Suprapubic skin (tissue), 4 donors: Measurements from ENCODE around the gene MUSTN1. TPM values are rescaled to one million over a fixed set of nuclear protein-coding genes. Genes with fewer than 3 reads are reported as not detected.

Source experiments
- DNase-seq, 2 donors: peaks; one replicate each; pipeline ENCODE4 v3.0.0-alpha.2; 2019; ENCODE audit warnings: low spot score in 2 of 2
- H3K27ac ChIP-seq: fragments of 200-600 bp; sonication (generic); one replicate; pipeline ENCODE4 v1.5.1; 2019
- H3K27me3 ChIP-seq: fragments of 200-600 bp; sonication (generic); one replicate; pipeline ENCODE4 v1.5.1; 2019
- H3K36me3 ChIP-seq: fragments of 200-600 bp; sonication (generic); one replicate; pipeline ENCODE4 v1.5.1; 2019
- H3K4me1 ChIP-seq: fragments of 200-600 bp; sonication (generic); one replicate; pipeline ENCODE4 v1.5.1; 2019
- H3K4me3 ChIP-seq: fragments of 200-600 bp; sonication (generic); one replicate; pipeline ENCODE4 v1.5.1; 2019; ENCODE audit warnings: mild to moderate bottlenecking
- H3K9me3 ChIP-seq: fragments of 200-600 bp; sonication (generic); one replicate; pipeline ENCODE4 v1.5.1; 2019
- EP300 ChIP-seq: sonication (generic); formaldehyde crosslinking; IDR thresholded peaks from one replicate; pipeline ENCODE4 v1.6.1; 2017; ENCODE audit warnings: antibody characterized with exemption
- POLR2A ChIP-seq, 2 donors: fragments of 450-650 bp; IDR thresholded peaks; one replicate each; pipeline ENCODE4 v1.6.1; 2017; ENCODE audit warnings: antibody characterized with exemption in 2 of 2, mild to moderate bottlenecking in 2 of 2, moderate library complexity in 2 of 2
- POLR2AphosphoS5 ChIP-seq, 3 donors: sonication (generic); formaldehyde crosslinking; IDR thresholded peaks; one replicate each; pipeline ENCODE4 v1.6.1; 2017; ENCODE audit warnings: antibody characterized with exemption in 3 of 3
- WGBS: methylation state at CpG from one replicate; pipeline ENCODE4 v1.1.5; 2018; 5-methylcytosine and 5-hydroxymethylcytosine counted together
- total RNA-seq, 4 donors: library from RNA; depleted of rRNA; stranded (reverse); fragments of >200 nt; gene quantifications; one replicate each; pipeline ENCODE4 v1.1.0, GENCODE V29; 2016
- TF ChIP-seq, protein P1 (sequence below), 2 donors: fragments of 200-600 bp in 1 of 2; fragments of 450-650 bp in 1 of 2; sonication (generic) in 1 of 2; IDR thresholded peaks; one replicate each; pipeline ENCODE4 v1.5.1; 2016 to 2019; ENCODE audit warnings: antibody characterized with exemption in 2 of 2, mild to moderate bottlenecking in 1 of 2, moderate library complexity in 1 of 2

MUSTN1 gene
- total RNA-seq, 4 donors from 2014 or later: 1.6 to 14.5 (median 8.3) TPM

DNA sequence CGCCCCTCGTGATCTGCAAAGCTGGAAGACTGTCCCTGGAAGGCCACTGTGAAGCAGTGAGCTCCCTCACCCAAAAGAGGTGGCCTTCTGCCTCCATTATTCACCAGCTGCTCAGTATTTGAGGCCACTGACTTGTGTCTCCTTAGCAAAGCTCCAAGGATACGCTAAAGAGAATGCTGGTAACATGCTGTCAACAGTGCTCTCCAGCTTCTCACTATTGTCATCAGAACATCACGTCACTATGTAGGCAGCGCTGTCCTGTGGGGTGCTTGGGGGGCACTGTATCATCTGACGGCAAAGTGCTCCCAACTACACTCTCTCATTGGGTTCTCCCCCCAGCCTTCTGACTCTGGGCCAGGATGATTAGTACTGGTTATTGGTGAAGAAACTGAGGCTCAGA is 18.6 kb downstream of the MUSTN1 start:
- TF ChIP-seq, protein P1, sequence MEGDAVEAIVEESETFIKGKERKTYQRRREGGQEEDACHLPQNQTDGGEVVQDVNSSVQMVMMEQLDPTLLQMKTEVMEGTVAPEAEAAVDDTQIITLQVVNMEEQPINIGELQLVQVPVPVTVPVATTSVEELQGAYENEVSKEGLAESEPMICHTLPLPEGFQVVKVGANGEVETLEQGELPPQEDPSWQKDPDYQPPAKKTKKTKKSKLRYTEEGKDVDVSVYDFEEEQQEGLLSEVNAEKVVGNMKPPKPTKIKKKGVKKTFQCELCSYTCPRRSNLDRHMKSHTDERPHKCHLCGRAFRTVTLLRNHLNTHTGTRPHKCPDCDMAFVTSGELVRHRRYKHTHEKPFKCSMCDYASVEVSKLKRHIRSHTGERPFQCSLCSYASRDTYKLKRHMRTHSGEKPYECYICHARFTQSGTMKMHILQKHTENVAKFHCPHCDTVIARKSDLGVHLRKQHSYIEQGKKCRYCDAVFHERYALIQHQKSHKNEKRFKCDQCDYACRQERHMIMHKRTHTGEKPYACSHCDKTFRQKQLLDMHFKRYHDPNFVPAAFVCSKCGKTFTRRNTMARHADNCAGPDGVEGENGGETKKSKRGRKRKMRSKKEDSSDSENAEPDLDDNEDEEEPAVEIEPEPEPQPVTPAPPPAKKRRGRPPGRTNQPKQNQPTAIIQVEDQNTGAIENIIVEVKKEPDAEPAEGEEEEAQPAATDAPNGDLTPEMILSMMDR (IDR thresholded peaks at IDR 0.05): no peak
- no peak for TF ChIP-seq POLR2A (IDR thresholded peaks at IDR 0.05)
- no peak for TF ChIP-seq POLR2AphosphoS5 (IDR thresholded peaks at IDR 0.05)
- no peak for TF ChIP-seq EP300
- no peak overlapping the region for H3K27ac ChIP-seq
- no peaks in the 10 kb centered on the region for H3K36me3 ChIP-seq
- H3K4me1 ChIP-seq: no peaks in the 10 kb centered on the region
- DNase-seq: no peak
- no peaks in the 10 kb centered on the region for H3K27me3 ChIP-seq
- H3K9me3 ChIP-seq: no peaks in the 10 kb centered on the region
- H3K4me3 ChIP-seq: no peak overlapping the region
- WGBS: 94% methylated on average over 6 of the region's 6 CpGs

DNA sequence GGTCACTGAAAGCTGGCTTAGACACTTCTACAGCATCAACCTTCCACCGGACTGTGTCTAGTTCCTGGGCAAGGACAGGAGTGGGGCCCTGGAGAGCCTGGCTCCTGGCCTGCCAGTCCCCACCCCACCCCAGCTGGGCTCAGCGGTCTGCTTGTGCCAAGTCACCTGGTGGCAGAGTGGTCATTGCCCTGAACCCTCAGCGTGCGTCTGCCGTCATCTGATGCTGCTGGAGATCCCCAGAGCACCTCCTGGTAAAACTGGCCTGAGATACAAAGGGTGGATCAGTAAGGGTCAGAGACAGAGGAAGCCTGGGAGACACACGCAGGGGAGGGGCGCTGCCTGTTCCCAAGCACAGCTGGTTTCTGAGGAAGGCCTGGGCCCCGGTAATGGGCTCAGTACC is 21.0 kb downstream of the MUSTN1 start:
- no peaks in the 10 kb centered on the region for H3K36me3 ChIP-seq
- H3K27me3 ChIP-seq: no peaks in the 10 kb centered on the region
- TF ChIP-seq, protein P1 (IDR thresholded peaks at IDR 0.05): no peak
- no peak for TF ChIP-seq EP300
- no peak for TF ChIP-seq POLR2AphosphoS5 (IDR thresholded peaks at IDR 0.05)
- no peak for TF ChIP-seq POLR2A (IDR thresholded peaks at IDR 0.05)
- 88% methylated on average over 3 of the region's 8 CpGs for WGBS
- no peaks in the 10 kb centered on the region for H3K9me3 ChIP-seq
- no peak for DNase-seq
- no peak overlapping the region for H3K4me3 ChIP-seq
- H3K27ac ChIP-seq: no peak overlapping the region
- no peaks in the 10 kb centered on the region for H3K4me1 ChIP-seq

DNA sequence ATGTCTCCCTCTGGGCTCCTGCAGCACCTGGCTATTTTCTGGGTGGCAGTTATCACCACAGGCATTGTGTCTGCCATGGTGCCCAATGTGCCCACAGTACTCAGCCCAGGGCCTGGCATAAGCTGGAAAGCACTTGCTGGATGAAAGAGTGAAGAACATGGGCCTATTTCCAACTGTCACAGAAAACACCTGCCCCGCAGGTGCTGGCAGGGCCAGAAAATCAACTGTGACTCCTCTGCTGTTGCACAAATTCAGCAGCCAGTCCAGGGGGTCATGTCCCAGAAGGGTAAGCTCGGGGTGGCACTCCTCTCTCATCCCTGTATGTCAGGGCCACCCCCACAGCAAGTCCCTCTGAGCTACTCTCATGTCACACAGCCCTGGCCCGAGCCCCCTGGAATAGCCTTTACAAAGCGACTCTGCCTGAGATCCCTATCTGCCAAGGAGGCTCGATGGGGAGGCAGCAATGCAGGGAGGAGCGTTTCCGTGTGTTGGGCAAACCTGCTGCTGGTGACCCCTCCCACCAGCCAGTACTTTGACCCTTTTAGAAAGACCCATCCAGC is 23.3 kb downstream of the MUSTN1 start:
- no peak for DNase-seq
- Histone ChIP-seq H3K4me1 (no peaks in the 10 kb centered on the region), H3K4me3 (no peak overlapping the region), H3K9me3 (no peaks in the 10 kb centered on the region), H3K27ac (no peak overlapping the region), H3K36me3 (no peaks in the 10 kb centered on the region), H3K27me3 (no peaks in the 10 kb centered on the region)
- WGBS: 76% methylated on average over 6 of the region's 7 CpGs
- no peak for TF ChIP-seq EP300
- no peak for TF ChIP-seq POLR2AphosphoS5 (IDR thresholded peaks at IDR 0.05)
- TF ChIP-seq, protein P1 (IDR thresholded peaks at IDR 0.05): no peak
- TF ChIP-seq POLR2A (IDR thresholded peaks at IDR 0.05): no peak

DNA sequence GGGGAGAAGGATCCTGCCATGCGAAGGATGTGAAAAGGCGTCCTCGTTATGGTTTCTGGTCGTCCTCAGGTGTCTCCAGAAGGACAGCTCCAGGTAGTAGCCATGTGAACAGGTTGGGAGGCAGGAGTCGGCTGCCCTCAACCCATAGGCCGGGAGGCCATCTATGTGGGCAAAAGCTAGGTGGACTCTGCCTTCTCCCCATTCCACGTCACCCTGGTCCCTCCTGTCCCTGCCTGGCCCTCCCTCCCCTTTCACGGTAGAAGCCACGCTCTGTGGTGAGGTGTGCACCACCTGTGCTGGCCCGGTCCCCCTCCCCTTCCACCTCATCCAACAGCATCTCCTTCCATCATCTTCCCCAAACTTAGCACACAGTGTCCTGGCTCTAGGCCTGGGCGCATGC is 23.9 kb downstream of the MUSTN1 start:
- Histone ChIP-seq H3K9me3 (no peaks in the 10 kb centered on the region), H3K36me3 (no peaks in the 10 kb centered on the region), H3K4me3 (no peak overlapping the region), H3K27me3 (no peaks in the 10 kb centered on the region), H3K4me1 (no peaks in the 10 kb centered on the region), H3K27ac (no peak overlapping the region)
- TF ChIP-seq, protein P1 (IDR thresholded peaks at IDR 0.05): no peak
- TF ChIP-seq POLR2A (IDR thresholded peaks at IDR 0.05) (no peak), POLR2AphosphoS5 (IDR thresholded peaks at IDR 0.05) (no peak), EP300 (no peak)
- DNase-seq: no peak
- 90% methylated on average over 11 of the region's 11 CpGs for WGBS

DNA sequence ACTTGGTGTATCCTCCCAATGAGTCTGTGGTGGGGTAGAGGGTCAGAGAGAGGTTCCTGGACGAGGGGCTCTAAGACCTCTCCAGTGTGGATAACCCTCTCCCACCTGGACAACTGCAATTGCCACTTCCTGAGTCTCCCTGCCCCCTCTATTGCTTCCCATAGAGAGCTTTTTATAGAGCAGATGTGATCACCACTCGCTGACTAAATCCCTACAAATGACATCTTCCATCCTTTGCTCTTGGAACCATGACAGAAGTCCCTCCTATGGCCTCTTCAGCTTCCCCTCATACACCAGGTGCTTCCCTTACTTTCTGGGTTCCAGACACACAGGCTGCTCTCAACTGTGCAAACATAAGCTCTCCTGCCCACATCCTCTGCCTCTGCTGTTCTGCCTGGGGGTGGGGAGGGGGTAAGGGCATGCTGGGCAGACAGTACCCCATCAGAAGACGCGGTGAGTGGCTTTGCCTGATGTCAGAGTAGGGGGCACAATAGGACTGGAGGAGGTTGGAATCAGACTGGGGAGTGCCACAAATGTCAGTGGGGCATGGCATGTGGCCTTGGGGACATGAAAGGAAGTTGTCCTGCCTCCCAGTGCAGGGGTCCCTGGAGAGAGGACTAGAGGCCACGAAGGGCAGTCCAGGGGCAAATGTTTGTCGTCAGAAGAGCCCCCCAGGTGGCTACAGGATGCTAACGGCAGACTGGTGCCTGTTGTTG is 25.0 kb downstream of the MUSTN1 start:
- Histone ChIP-seq H3K27ac (no peak overlapping the region), H3K27me3 (no peaks in the 10 kb centered on the region), H3K4me1 (no peaks in the 10 kb centered on the region), H3K4me3 (no peak overlapping the region), H3K9me3 (no peaks in the 10 kb centered on the region), H3K36me3 (no peaks in the 10 kb centered on the region)
- WGBS: 73% methylated on average over 6 of the region's 7 CpGs
- no peak for DNase-seq
- TF ChIP-seq POLR2A (IDR thresholded peaks at IDR 0.05) (no peak), EP300 (no peak), POLR2AphosphoS5 (IDR thresholded peaks at IDR 0.05) (no peak)
- TF ChIP-seq, protein P1 (IDR thresholded peaks at IDR 0.05): no peak
